OCI-M1 (cell line): ENCODE results near the gene FLNB.

Experiments
- DNase-seq: peaks from one replicate; lab custom pipeline; 2025; lab: John Stamatoyannopoulos, UW

The FLNB gene

GRCh38 chr3:58205981-58206380 is 197.8 kb downstream of the FLNB start:
- no peak for DNase-seq

- no peak for DNase-seq
These were observed 198.3 kb downstream of the FLNB start for GRCh38 chr3:58206406-58207011.

- DNase-seq: no peak
These were observed 199.7 kb downstream of the FLNB start for GRCh38 chr3:58207954-58208353.

- no peak for DNase-seq
These were observed 201.7 kb downstream of the FLNB start for GRCh38 chr3:58209933-58210332.

- no peak for DNase-seq
These were observed 202.7 kb downstream of the FLNB start, which contains the start of gene DNASE1L3 for GRCh38 chr3:58210761-58211460. TSS of gene DNASE1L3 (minus strand) at chr3:58210972. CDS start at chr3:58210906, 66 bp downstream.

- DNase-seq: no peak
These were observed 206.5 kb downstream of the FLNB start for GRCh38 chr3:58214484-58215316.

GRCh38 chr3:58215317-58216025 is 207.2 kb downstream of the FLNB start:
- DNase-seq: no peak

GRCh38 chr3:58216496-58217195 is 208.4 kb downstream of the FLNB start:
- no peak for DNase-seq

GRCh38 chr3:58217209-58217811 is 209.1 kb downstream of the FLNB start:
- peak; percentile 69 for DNase-seq

GRCh38 chr3:58218904-58219303 is 210.7 kb downstream of the FLNB start:
- no peak for DNase-seq
